ENCODE results near the gene PCDH7. TPM values are rescaled to one million over a fixed set of nuclear protein-coding genes. Genes with fewer than 3 reads are reported as not detected.
A peak's percentile ranks its signal among the peaks of the same experiment; 100 is the strongest.

PCDH7 gene
- total RNA-seq, 1 experiment from 2014 or later: 65.9 TPM

- H3K27ac ChIP-seq (ENCODE audit: low read depth, low read length): peak overlapping the region; percentile 100
- H3K4me1 ChIP-seq (ENCODE audit: control insufficient read depth in 1 of 2, insufficient read depth in 2 of 2, low read length in 2 of 2): peaks cover 81 to 100% of the 10 kb centered on the region in 2 experiments
- intact Hi-C loops (cut with micrococcal nuclease): no loop called here
- no peak overlapping the region for H2AFZ ChIP-seq (ENCODE audit: low read depth, low read length, poor library complexity, severe bottlenecking)
- no peaks in the 10 kb centered on the region for H3K9me3 ChIP-seq (ENCODE audit: control insufficient read depth in 1 of 2, insufficient read depth in 1 of 2, low read depth in 1 of 2, low read length in 2 of 2)
- peaks cover 41% of the 10 kb centered on the region for H3K79me2 ChIP-seq (ENCODE audit: insufficient read depth, low read length)
- no peaks in the 10 kb centered on the region for H3K27me3 ChIP-seq (ENCODE audit: insufficient read depth, low read length)
- no peaks in the 10 kb centered on the region for H4K20me1 ChIP-seq (ENCODE audit: insufficient read depth)
- ATAC-seq: peak; percentile 9; the same call in 1 of the 2 replicates
- RAD21 ChIA-PET (ENCODE audit: low non-redundant PET in 1 of 2, low total read pairs in 2 of 2, uncharacterized antibody in 2 of 2, unreplicated experiment in 2 of 2): interaction anchor here in 1 of 2 experiments (1.7 kb wide), 1 partner anchor 73 kb away, joined by 3 read pairs; no protein-coding TSS in a partner anchor
- peak; percentile 72 for DNase-seq (ENCODE audit: low read depth, low spot score)
- peak overlapping the region; percentile 45 for H3K4me2 ChIP-seq (ENCODE audit: low read length)
- no peaks in the 10 kb centered on the region for H3K9me2 ChIP-seq (ENCODE audit: insufficient read depth)
- no peak overlapping the region for H3K4me3 ChIP-seq (replicated peaks in 1 of 2; ENCODE audit: low read depth in 1 of 2, low read length in 2 of 2)
- no peaks in the 10 kb centered on the region for H3K36me3 ChIP-seq (ENCODE audit: control insufficient read depth in 1 of 2, insufficient read depth in 2 of 2, low read length in 2 of 2)
- peak overlapping the region; percentile 72 for H3K9ac ChIP-seq (ENCODE audit: low read length)
- POLR2A ChIA-PET: interaction anchor here (1.0 to 7.0 kb wide), 12 partner anchors 10 to 299 kb away, joined by 3 to 146 read pairs (median 6); no protein-coding TSS in a partner anchor
- CTCF ChIA-PET: interaction anchor here (0.7 kb wide), 1 partner anchor 53 kb away, joined by 3 read pairs; no protein-coding TSS in a partner anchor
- BruUV-seq (replicated peaks): TSS peak; percentile 21
- TF ChIP-seq FOSL1 (IDR thresholded peaks at IDR 0.05; ENCODE audit: low read depth) (peak; percentile 26), ZBTB33 (IDR thresholded peaks at IDR 0.05; ENCODE audit: extremely low read depth, insufficient replicate concordance, low read length) (no peak), EGR1 (IDR thresholded peaks at IDR 0.05; ENCODE audit: low read depth) (no peak), CBX3 (IDR thresholded peaks at IDR 0.05; ENCODE audit: low read depth) (no peak), TCF7L2 (IDR thresholded peaks at IDR 0.05; ENCODE audit: borderline replicate concordance, extremely low read depth, insufficient read depth, insufficient read length) (peak; percentile 89), RAD21 (IDR thresholded peaks at IDR 0.05; ENCODE audit: low read depth) (peak; percentile 18; the same call in 1 of the 2 replicates), POLR2A (IDR thresholded peaks at IDR 0.05; ENCODE audit: borderline replicate concordance, extremely low read depth, insufficient read depth, insufficient read length) (no peak), SP1 (IDR thresholded peaks at IDR 0.05; ENCODE audit: low read depth) (peak; percentile 82), JUND (IDR thresholded peaks at IDR 0.05) (peak; percentile 48)
Measured at GRCh38 chr4:30767147-30767845, 47.1 kb downstream of the PCDH7 start.

Measured in HCT116 (cell line).